ENCODE results near the gene ARHGAP29. TPM values are rescaled to one million over a fixed set of nuclear protein-coding genes. Genes with fewer than 3 reads are reported as not detected.
A peak's percentile ranks its signal among the peaks of the same experiment; 100 is the strongest.

The ARHGAP29 gene
- total and polyA plus RNA-seq, 2 of the 4 experiments (the other 2 are of a cell fraction): 19.1 to 30.3 TPM

DNA sequence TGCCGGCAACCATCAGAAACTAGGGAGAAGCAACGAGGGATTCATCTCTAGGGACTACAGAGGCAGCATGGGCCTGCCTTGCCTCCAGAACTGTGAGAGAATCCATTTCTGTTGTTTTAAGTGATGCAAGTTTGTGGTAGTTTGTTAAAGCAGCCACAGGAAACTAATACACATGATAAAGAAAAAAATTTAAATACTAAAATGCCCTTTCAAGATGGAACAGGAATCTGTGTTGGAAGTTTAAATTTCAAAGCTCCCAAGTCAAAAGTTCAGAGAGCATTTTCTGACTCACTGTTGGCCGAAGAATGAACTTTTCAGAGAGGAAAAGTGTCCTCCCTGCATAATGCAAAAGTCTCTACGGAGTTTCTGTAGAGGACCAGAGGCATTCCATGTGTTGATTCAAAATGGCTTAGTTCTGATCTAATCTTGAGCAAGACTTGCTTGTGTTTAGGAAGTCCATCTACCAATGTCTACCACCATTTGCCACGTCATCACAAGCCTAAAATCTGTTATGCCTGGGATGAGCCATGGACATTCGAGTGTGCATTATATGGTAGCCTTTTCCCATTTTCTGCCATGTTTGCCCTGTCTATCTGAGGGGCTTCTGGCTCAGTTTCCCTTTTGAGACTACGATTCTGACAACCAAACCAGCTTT lies 22.4 kb upstream of the ARHGAP29 start:
- Histone ChIP-seq H3K56ac (ENCODE audit: extremely low read depth, insufficient read depth, low read length) (no peak overlapping the region), H2BK5ac (ENCODE audit: low read depth, low read length, poor library complexity, severe bottlenecking) (no peak overlapping the region), H3K23ac (ENCODE audit: low read depth, low read length) (no peak overlapping the region), H4K5ac (ENCODE audit: low read depth, low read length) (no peak overlapping the region; the same call in 1 of the 2 replicates), H3K27ac (ENCODE audit: insufficient read depth, low read length) (no peak overlapping the region), H3K79me1 (ENCODE audit: low read depth in 1 of 2, low read length in 2 of 2) (no peaks in the 10 kb centered on the region), H4K8ac (ENCODE audit: low read depth in 2 of 2, low read length in 2 of 2) (0 out of 4 replicates have a peak overlapping the region, but pooled peaks of 1 of the 2 experiments have one; percentile 4), H3K4me2 (ENCODE audit: low read depth, low read length) (no peak overlapping the region), H3K4ac (ENCODE audit: low read depth, low read length) (peak overlapping the region; percentile 15; the same call in 1 of the 2 replicates), H4K91ac (ENCODE audit: insufficient read depth, low read depth, low read length) (no peak overlapping the region), H3K36me3 (ENCODE audit: control insufficient read depth, insufficient read depth, low read length) (no peaks in the 10 kb centered on the region), H4K20me1 (ENCODE audit: insufficient read depth, low read length) (no peaks in the 10 kb centered on the region), H2BK15ac (ENCODE audit: low read depth, low read length) (peak overlapping the region; percentile 53; the same call in 1 of the 3 replicates), H3K27me3 (ENCODE audit: control insufficient read depth, insufficient read depth, low read length) (no peaks in the 10 kb centered on the region), H3K9me3 (ENCODE audit: control insufficient read depth, insufficient read depth, low read length) (no peaks in the 10 kb centered on the region), H2BK120ac (ENCODE audit: low read depth, low read length) (no peak overlapping the region; the same call in 1 of the 2 replicates), H2BK20ac (ENCODE audit: low read depth, low read length) (peak overlapping the region; percentile 69; the same call in 1 of the 2 replicates), H2AK9ac (replicated peaks; ENCODE audit: low read depth, low read length, poor library complexity) (no peak overlapping the region), H3K14ac (replicated peaks; ENCODE audit: low read depth, low read length) (0 out of 2 replicates have a peak overlapping the region, but pooled peaks have one; percentile 10), H3K18ac (ENCODE audit: low read depth, low read length) (peak overlapping the region; percentile 16; the same call in 1 of the 2 replicates), H3K9me1 (ENCODE audit: insufficient read depth, low read length) (no peaks in the 10 kb centered on the region), H3K4me1 (ENCODE audit: control insufficient read depth, insufficient read depth, low read length) (peaks cover 4% of the 10 kb centered on the region; the same call in 1 of the 2 replicates), H3K4me3 (ENCODE audit: insufficient read depth, low read depth, low read length) (no peak overlapping the region), H2AK5ac (ENCODE audit: low read depth, low read length) (peak overlapping the region; percentile 15; the same call in 1 of the 2 replicates), H3K9ac (ENCODE audit: low read depth, low read length) (no peak overlapping the region), H2AFZ (replicated peaks; ENCODE audit: low read length, poor library complexity) (no peak overlapping the region)
- ChIA-PET CTCF (no interaction called here), POLR2A (ENCODE audit: unreplicated experiment) (no interaction called here)
- BruUV-seq (replicated peaks): no TSS peak
- TF ChIP-seq CEBPB (IDR thresholded peaks at IDR 0.05; ENCODE audit: low read depth, low read length) (no peak), RAD21 (IDR thresholded peaks at IDR 0.05; ENCODE audit: low read length) (no peak)
- ATAC-seq (ENCODE audit: low read depth) (no peak), DNase-seq (peak; percentile 31)
- dilution Hi-C loops (cut with HindIII; ENCODE audit: low sequenced_read_pairs, unreplicated experiment): no loop called here
- no CpG with 5 or more reads among the region's 7 CpGs for WGBS, 2 experiments (ENCODE audit: extremely low coverage in 2 of 2, insufficient read length in 1 of 2)
- intact Hi-C loops (cut with micrococcal nuclease): no loop called here
- in situ Hi-C loops (cut with MboI; ENCODE audit: low sequenced_read_pairs): no loop called here

Measured in IMR-90 (cell line).